Endothelial cell of umbilical vein (primary cell): Measurements from ENCODE around the gene LIMCH1. TPM values are rescaled to one million over a fixed set of nuclear protein-coding genes. Genes with fewer than 3 reads are reported as not detected.

Experiments used
- BruUV-seq: library from RNA; stranded (reverse); fragments of 400-500 nt; replicated peaks from 2 replicates; lab custom pipeline; 2021; lab: Mats Ljungman, UMichigan
- CTCF ChIA-PET: fragments of 300-600, 350-600 bp; sonication (Branson Sonifier 250); formaldehyde crosslinking; loops from one replicate; lab custom pipeline; 2021; ENCODE audit warnings: antibody characterized with exemption, inconsistent platforms; lab: Charles Lee
- POLR2A ChIA-PET: fragments of 300-600, 350-600 bp; sonication (Branson Sonifier 250); formaldehyde crosslinking; loops from one replicate; lab custom pipeline; 2021; ENCODE audit warnings: antibody characterized with exemption, inconsistent platforms; lab: Charles Lee
- DNase-seq: peaks from one replicate; pipeline ENCODE4 v3.0.0-alpha.2; 2011; ENCODE audit warnings: low read depth, low spot score
- FAIRE-seq: peaks from 2 replicates; lab custom pipeline; 2011; peaks lifted over from hg19 to GRCh38; lab: Jason Lieb, UNC
- H2AFZ ChIP-seq: 2 replicates; pipeline ENCODE4 v1.6.0; 2012; ENCODE audit warnings: low read depth, low read length, control low read depth, inconsistent platforms
- H3K27ac ChIP-seq: 2 replicates; pipeline ENCODE4 v1.5.1; 2011; ENCODE audit warnings: low read depth, mild to moderate bottlenecking, control low read depth, low read length, moderate library complexity; ENCODE audit not compliant: insufficient read depth
- H3K27me3 ChIP-seq, 2 experiments: 2 replicates each; pipeline versions ENCODE4 v1.6.0 to v1.6.1; 2011; ENCODE audit warnings: low read length in 2 of 2, mixed read lengths in 1 of 2; ENCODE audit not compliant: control insufficient read depth in 2 of 2, insufficient read depth in 2 of 2
- H3K36me3 ChIP-seq, 2 experiments: 2 replicates in 1 of 2; 3 replicates in 1 of 2; pipeline ENCODE4 v1.5.1; 2011; ENCODE audit warnings: low read length in 2 of 2, mild to moderate bottlenecking in 1 of 2, moderate library complexity in 1 of 2; ENCODE audit not compliant: control insufficient read depth in 2 of 2, insufficient read depth in 2 of 2; ENCODE audit errors: extremely low read depth in 1 of 2
- H3K4me1 ChIP-seq: 3 replicates; pipeline ENCODE4 v1.5.1; 2011; ENCODE audit warnings: mild to moderate bottlenecking, low read length; ENCODE audit not compliant: control insufficient read depth, insufficient read depth; ENCODE audit errors: extremely low read depth
- H3K4me2 ChIP-seq: 2 replicates; pipeline ENCODE4 v1.6.1; 2011; ENCODE audit warnings: low read length, control low read depth, mixed read lengths; ENCODE audit not compliant: insufficient read depth
- H3K4me3 ChIP-seq, 3 experiments: fragments of 200-600 bp in 1 of 3; sonication (generic), shearing (Covaris generic) in 1 of 3; replicated peaks in 1 of 3; 2 replicates each; pipeline ENCODE4 v1.5.1; 2011 to 2016; ENCODE audit warnings: control low read depth in 3 of 3, low read length in 3 of 3, mild to moderate bottlenecking in 2 of 3, inconsistent platforms in 1 of 3, low read depth in 1 of 3, moderate library complexity in 1 of 3; ENCODE audit not compliant: insufficient read depth in 1 of 3
- H3K79me2 ChIP-seq: 2 replicates; pipeline ENCODE4 v1.6.0; 2012; ENCODE audit warnings: low read length, inconsistent platforms; ENCODE audit not compliant: control insufficient read depth, insufficient read depth
- H3K9ac ChIP-seq: replicated peaks from 2 replicates; pipeline ENCODE3; 2011; ENCODE audit warnings: low read length, control low read depth; ENCODE audit not compliant: insufficient read depth; ENCODE audit errors: extremely low read depth
- H3K9me1 ChIP-seq: replicated peaks from 3 replicates; pipeline ENCODE4 v1.6.0; 2011; ENCODE audit warnings: mild to moderate bottlenecking, low read length; ENCODE audit not compliant: control insufficient read depth, insufficient read depth; ENCODE audit errors: extremely low read depth
- H3K9me3 ChIP-seq: replicated peaks from 2 replicates; pipeline ENCODE4 v1.5.1; 2012; ENCODE audit warnings: low read length, inconsistent platforms; ENCODE audit not compliant: control insufficient read depth, insufficient read depth
- H4K20me1 ChIP-seq: replicated peaks from 2 replicates; pipeline ENCODE3; 2011; ENCODE audit warnings: mild to moderate bottlenecking, low read length; ENCODE audit not compliant: control insufficient read depth, insufficient read depth; ENCODE audit errors: extremely low read depth
- EZH2 ChIP-seq: IDR thresholded peaks from 2 replicates; pipeline ENCODE4 v1.6.1; 2012; ENCODE audit warnings: borderline replicate concordance, low read depth, mild to moderate bottlenecking, moderate library complexity, low read length, inconsistent platforms; ENCODE audit not compliant: severe bottlenecking
- FOS ChIP-seq: IDR thresholded peaks from 2 replicates; pipeline ENCODE4 v1.6.1; 2011; ENCODE audit warnings: mild to moderate bottlenecking, low read length, moderate library complexity, borderline replicate concordance; ENCODE audit not compliant: insufficient read depth
- GATA2 ChIP-seq: IDR thresholded peaks from 2 replicates; pipeline ENCODE4 v1.7.0; 2011; ENCODE audit warnings: low read depth, mild to moderate bottlenecking, moderate library complexity, mixed read lengths, low read length; ENCODE audit not compliant: insufficient read length, insufficient read depth
- JUN ChIP-seq: IDR thresholded peaks from 2 replicates; pipeline ENCODE4 v1.6.1; 2011; ENCODE audit warnings: borderline replicate concordance, low read depth; ENCODE audit not compliant: insufficient read length, insufficient read depth
- POLR2A ChIP-seq: IDR thresholded peaks from 2 replicates; pipeline ENCODE4 v1.6.1; 2012; ENCODE audit warnings: low read depth, mild to moderate bottlenecking, control low read depth, low read length
- POLR2AphosphoS5 ChIP-seq: IDR thresholded peaks from 2 replicates; pipeline ENCODE4 v1.6.1; 2012; ENCODE audit warnings: low read depth, mild to moderate bottlenecking, control low read depth, low read length, moderate library complexity; ENCODE audit not compliant: insufficient read depth
- dilution Hi-C: fragments of 300-500 bp; cut with MboI; formaldehyde crosslinking; loops from one replicate; pipeline ENCODE4 v1.15.0; 2019; ENCODE audit warnings: low sequenced_read_pairs; ENCODE audit not compliant: extremely low pct_ligation_motif_present
- intact Hi-C: fragments of 100-400 bp; cut with micrococcal nuclease; formaldehyde crosslinking; loops from one replicate; pipeline ENCODE4 v1.10.0; 2022
- polyA plus RNA-seq, 4 experiments: library from polyadenylated mRNA; depleted of rRNA in 3 of 4; stranded (reverse) in 3 of 4; unstranded in 1 of 4; fragments of >200 nt; gene quantifications; 2 replicates each; pipeline versions ENCODE4 v1.2.1 to v1.2.3, GENCODE V29; 2011 to 2012; ENCODE audit warnings: missing spikeins in 1 of 4
- total RNA-seq: library from RNA; stranded (reverse); gene quantifications from 2 replicates; pipeline ENCODE4 v1.2.3, GENCODE V29; 2021
- TF ChIP-seq, protein P1 (sequence below), 2 donors: IDR thresholded peaks; 1 replicate in 1 of 2; 2 replicates in 1 of 2; pipeline ENCODE4 v1.5.1; 2011; ENCODE audit warnings: low read length in 2 of 2, mild to moderate bottlenecking in 2 of 2, moderate library complexity in 2 of 2, control low read depth in 1 of 2, inconsistent platforms in 1 of 2, low read depth in 1 of 2; ENCODE audit not compliant: insufficient read depth in 1 of 2; ENCODE audit errors: extremely low read depth in 1 of 2

LIMCH1 gene
- total and polyA plus RNA-seq, 2 donors (not counting 3 experiments of a cell fraction or from before 2014, with no cell fraction given): 14.3 to 32.8 TPM

DNA sequence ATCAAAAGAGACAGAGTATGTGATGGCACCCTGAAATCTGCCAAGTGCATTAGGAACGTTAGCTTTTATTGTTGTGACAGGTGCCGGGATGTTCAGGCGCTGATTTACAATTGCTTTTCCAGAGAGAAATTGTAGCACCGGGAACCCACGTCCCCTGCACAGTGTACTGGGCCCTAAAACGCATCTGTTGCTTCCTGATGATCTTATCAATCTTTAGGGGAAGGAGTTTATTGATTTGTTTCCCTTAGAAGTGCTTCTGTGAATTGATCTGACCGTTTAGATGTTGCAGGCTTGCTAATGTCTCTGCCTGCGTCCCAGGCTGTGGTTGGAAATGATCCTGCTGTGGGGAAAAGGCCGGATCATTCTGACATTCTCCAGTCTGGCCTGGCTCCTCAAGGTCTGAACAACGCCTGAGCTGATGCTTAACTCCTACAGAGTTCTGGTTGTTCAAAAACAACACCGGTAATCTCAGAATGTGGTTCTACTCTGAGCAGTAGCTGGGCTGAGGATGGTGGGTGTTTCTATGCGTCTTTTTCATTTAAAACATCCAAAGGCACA lies 193.7 kb downstream of the LIMCH1 start:
- H3K36me3 ChIP-seq: no peaks in the 10 kb centered on the region
- CTCF ChIA-PET: no interaction called here

More for the DNA sequence above, 193.7 kb downstream of the LIMCH1 start:
- Histone ChIP-seq H3K79me2 (no peaks in the 10 kb centered on the region), H3K4me1 (no peaks in the 10 kb centered on the region), H3K4me3 (no peak overlapping the region), H3K4me2 (no peak overlapping the region), H3K27me3 (peaks cover 7 to 27% of the 10 kb centered on the region in 2 experiments), H3K9me3 (no peaks in the 10 kb centered on the region), H3K27ac (no peak overlapping the region), H3K9ac (no peak overlapping the region), H3K9me1 (no peaks in the 10 kb centered on the region), H4K20me1 (no peaks in the 10 kb centered on the region), H2AFZ (no peak overlapping the region)
- intact Hi-C loops: no loop called here
- POLR2A ChIA-PET: no interaction called here
- BruUV-seq: no TSS peak
- TF ChIP-seq POLR2AphosphoS5 (no peak), POLR2A (no peak), EZH2 (no peak), GATA2 (no peak), FOS (no peak), JUN (no peak)
- TF ChIP-seq, protein P1, sequence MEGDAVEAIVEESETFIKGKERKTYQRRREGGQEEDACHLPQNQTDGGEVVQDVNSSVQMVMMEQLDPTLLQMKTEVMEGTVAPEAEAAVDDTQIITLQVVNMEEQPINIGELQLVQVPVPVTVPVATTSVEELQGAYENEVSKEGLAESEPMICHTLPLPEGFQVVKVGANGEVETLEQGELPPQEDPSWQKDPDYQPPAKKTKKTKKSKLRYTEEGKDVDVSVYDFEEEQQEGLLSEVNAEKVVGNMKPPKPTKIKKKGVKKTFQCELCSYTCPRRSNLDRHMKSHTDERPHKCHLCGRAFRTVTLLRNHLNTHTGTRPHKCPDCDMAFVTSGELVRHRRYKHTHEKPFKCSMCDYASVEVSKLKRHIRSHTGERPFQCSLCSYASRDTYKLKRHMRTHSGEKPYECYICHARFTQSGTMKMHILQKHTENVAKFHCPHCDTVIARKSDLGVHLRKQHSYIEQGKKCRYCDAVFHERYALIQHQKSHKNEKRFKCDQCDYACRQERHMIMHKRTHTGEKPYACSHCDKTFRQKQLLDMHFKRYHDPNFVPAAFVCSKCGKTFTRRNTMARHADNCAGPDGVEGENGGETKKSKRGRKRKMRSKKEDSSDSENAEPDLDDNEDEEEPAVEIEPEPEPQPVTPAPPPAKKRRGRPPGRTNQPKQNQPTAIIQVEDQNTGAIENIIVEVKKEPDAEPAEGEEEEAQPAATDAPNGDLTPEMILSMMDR (IDR thresholded peaks at IDR 0.05; ENCODE audit: extremely low read depth in 1 of 2, insufficient read depth in 1 of 2, low read depth in 1 of 2, low read length in 2 of 2): no peak
- DNase-seq: no peak
- dilution Hi-C loops: no loop called here
- FAIRE-seq: no peak
